ENCODE results near the gene HPSE2.
"Not testable (repeated sequence)": the region's sequence is repeated elsewhere in the genome, so short reads cannot be mapped to it uniquely, and the experiment has no call there.

Gene HPSE2

GRCh38 chr10:98539578-98539977 is 696.1 kb downstream of the HPSE2 start:
- no peak for DNase-seq

- no peak for DNase-seq
Measured at GRCh38 chr10:98538472-98538871, 697.2 kb downstream of the HPSE2 start.

- DNase-seq: no peak
Measured at GRCh38 chr10:98536551-98536950, 699.1 kb downstream of the HPSE2 start.

- no peak for DNase-seq
Measured at GRCh38 chr10:98533746-98534445, 701.8 kb downstream of the HPSE2 start.

- no peak for DNase-seq
Measured at GRCh38 chr10:98533241-98533640, 702.4 kb downstream of the HPSE2 start.

GRCh38 chr10:98528805-98529183 is 706.9 kb downstream of the HPSE2 start:
- DNase-seq: no peak

- peak in 2 of 3 experiments; percentile 1 to 53 for DNase-seq
Measured at GRCh38 chr10:98528166-98528804, 707.4 kb downstream of the HPSE2 start.

GRCh38 chr10:98525969-98526368 is 709.7 kb downstream of the HPSE2 start:
- no peak for DNase-seq

GRCh38 chr10:98524124-98524523 is 711.5 kb downstream of the HPSE2 start:
- DNase-seq: no peak

- no peak for DNase-seq
Measured at GRCh38 chr10:98519841-98520240, 715.8 kb downstream of the HPSE2 start.

GRCh38 chr10:98517672-98518071 is 718.0 kb downstream of the HPSE2 start:
- DNase-seq: no peak

- DNase-seq: no peak
Measured at GRCh38 chr10:98516352-98516751, 719.3 kb downstream of the HPSE2 start.

- DNase-seq: no peak
Measured at GRCh38 chr10:98513704-98514103, 721.9 kb downstream of the HPSE2 start.

- no peak for DNase-seq
Measured at GRCh38 chr10:98511876-98512275, 723.8 kb downstream of the HPSE2 start.

GRCh38 chr10:98510412-98510995 is 725.1 kb downstream of the HPSE2 start:
- DNase-seq: no peak

- no peak for DNase-seq
Measured at GRCh38 chr10:98509745-98510144, 725.9 kb downstream of the HPSE2 start.

GRCh38 chr10:98502535-98502934 is 733.1 kb downstream of the HPSE2 start:
- not testable (repeated sequence) for DNase-seq

- no peak for DNase-seq
Measured at GRCh38 chr10:98492763-98493162, 742.9 kb downstream of the HPSE2 start.

- DNase-seq: no peak
Measured at GRCh38 chr10:98489561-98490481, 745.8 kb downstream of the HPSE2 start.

- DNase-seq: no peak
Measured at GRCh38 chr10:98488669-98489430, 746.8 kb downstream of the HPSE2 start.

GRCh38 chr10:98487649-98488048 is 748.0 kb downstream of the HPSE2 start:
- DNase-seq: no peak

GRCh38 chr10:98486421-98486820 is 749.2 kb downstream of the HPSE2 start:
- DNase-seq: no peak

All from NCI-H1417 (cell line).